GM19023 (cell line): Measurements from ENCODE around the gene ZNF280C.
"Not testable (repeated sequence)": the region's sequence is repeated elsewhere in the genome, so short reads cannot be mapped to it uniquely, and the experiment has no call there.

ENCODE experiments used
- ATAC-seq: cut with Tn5 transposase; IDR thresholded peaks from one replicate; pipeline ENCODE4 v1.9.1; 2021; ENCODE audit warnings: mild to moderate bottlenecking, moderate library complexity; ENCODE audit not compliant: unreplicated experiment

ZNF280C gene

GRCh38 chrX:130268449-130269170 is at the start of gene ZNF280C:
TSS of gene ZNF280C (minus strand) at chrX:130268899. CDS start at chrX:130260449, 8,450 bp downstream.
- peak; percentile 95 for ATAC-seq

GRCh38 chrX:130304587-130305368 is 36.1 kb upstream of the ZNF280C start:
- ATAC-seq, result no peak

- no peak for ATAC-seq
These were observed 33.3 kb upstream of the ZNF280C start for GRCh38 chrX:130301977-130302376.

- ATAC-seq, result no peak
These were observed 32.7 kb upstream of the ZNF280C start for GRCh38 chrX:130301405-130301804.

GRCh38 chrX:130300010-130300282 is 31.2 kb upstream of the ZNF280C start:
- no peak for ATAC-seq

DNA sequence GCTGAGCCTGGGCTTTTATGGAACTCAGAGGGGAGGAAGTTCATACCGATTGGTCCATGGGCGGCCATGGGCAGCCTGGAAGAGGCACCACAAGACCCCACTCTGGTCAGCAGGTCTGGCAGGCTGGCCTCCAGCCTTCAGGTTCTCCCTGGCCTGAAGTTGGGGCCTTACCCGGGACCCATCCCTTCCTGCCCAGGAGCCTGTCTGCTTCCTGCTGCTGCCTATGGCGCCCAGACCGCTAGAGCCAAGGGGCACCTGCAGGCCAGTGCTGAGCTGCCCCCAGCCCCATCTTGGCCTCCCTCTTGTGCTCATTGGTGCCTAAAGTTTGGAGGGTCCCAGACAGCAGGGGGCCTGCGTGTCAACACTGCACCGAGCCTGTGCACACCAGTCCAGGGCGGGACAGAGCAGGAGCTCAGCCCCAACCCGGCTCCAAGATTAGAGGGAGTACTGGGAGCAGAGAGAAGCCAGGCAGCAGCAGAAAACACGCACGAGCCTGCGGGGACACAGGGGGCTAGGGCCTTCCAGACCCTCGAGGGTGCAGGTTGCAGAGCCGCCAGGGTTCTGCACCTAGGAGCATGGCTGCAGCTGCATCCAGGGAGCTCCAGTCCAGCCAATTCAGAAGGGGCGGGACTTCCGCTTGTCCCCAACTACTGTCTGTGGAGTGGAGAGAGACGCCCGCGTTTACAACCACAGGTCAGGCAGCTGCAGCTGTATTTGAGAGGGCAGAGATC is 30.7 kb upstream of the ZNF280C start:
- ATAC-seq, result no peak

DNA sequence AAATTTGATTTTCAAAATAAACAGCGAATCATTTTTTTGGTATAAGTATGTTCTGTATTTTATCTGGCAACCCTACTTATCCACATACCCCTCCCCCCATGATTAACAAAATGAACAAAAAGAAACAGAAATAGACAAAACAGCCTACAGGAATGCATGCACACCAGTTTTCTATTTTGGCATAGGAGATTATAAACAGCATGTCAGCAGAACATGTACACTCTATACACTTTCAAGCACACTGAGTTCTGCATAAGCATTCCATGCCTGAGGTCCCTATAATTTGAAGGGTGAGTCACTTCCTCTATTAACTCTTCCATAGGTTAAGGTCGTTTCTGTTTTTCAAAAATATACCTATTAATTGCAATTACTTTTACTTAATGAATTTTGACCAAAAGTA is 28.0 kb upstream of the ZNF280C start:
- ATAC-seq, result no peak

DNA sequence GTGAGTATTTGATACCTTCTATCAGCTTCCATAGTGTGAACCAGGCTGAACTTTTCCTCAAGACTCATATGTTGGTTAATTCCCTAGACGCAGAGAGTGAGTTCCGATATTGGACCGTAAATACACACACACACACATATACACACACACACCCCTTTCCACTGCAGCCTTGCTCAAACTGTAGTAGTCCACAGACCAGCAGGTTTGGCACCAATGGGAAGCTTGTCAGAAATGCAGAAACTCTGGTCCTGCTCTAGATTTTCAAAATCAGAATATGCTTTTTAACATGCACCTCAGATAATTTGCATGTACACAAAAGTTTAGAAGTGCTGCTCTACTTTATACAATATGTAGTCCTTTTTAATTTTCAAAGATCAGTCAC is 27.6 kb upstream of the ZNF280C start:
- ATAC-seq, result no peak

DNA sequence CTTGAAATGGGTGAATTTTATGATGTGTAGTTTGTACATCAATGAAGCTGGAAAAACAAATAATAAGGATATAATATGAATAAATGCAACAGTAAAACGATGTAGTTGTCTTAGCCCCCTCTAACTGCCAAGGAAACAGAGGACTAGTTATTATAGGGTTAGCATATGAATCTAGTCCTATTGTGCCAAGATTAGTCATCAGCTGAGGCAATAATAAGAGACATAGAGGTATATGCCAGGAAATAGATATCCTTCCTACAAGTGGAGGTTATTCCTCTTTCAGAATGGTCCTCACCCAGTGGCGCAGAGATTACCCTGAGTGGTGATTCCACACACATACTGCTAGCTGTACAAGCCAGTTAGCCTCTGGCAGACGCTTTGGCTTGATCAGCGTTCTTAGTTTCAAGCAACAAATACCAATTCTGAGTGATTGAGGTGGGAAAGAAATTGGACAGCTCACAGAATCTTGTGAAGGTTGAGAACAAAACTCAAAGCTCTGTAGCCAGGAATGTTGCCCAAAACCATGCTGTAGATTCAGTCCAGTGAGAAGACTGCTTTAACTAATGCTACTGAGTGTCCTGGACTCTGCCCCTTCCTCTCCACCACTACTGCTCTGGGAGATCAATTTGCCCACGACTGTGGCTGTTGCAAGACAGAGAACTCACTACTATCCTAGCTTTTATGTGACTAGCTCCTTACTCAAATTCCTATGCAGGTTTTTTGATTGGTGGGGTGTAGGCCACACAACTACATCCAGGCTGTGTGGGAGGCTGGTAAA is 27.0 kb upstream of the ZNF280C start:
- ATAC-seq, result no peak

GRCh38 chrX:130287071-130287770 is 18.5 kb upstream of the ZNF280C start:
- ATAC-seq, result no peak

GRCh38 chrX:130285710-130286109 is 17.0 kb upstream of the ZNF280C start:
- no peak for ATAC-seq

DNA sequence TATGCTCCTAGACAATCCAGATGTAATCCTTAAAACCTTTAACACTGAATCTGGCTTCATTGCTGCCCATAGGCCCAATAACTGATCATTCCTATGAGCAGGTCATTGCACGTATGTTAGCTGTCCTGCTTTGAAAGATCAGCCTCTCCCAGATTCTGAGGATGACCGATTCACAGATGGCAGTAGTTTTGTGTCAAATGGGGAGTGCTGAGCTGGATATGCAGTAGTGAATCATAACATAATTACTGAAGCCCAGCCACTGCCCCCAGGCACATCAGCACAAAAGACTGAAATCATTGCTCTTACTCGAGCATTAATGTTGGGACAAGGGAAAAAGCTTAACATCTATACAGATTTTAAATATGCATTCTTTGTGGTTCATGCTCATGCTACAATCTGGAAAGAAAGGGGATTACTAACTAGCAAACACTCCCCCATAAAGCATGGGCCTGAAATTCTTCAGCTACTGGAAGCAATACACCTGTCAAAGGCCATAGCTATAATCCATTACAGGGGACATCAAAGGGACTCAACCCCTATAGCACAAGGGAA is 16.4 kb upstream of the ZNF280C start:
- ATAC-seq, result no peak

GRCh38 chrX:130282151-130282550 is 13.5 kb upstream of the ZNF280C start:
- ATAC-seq, result no peak

DNA sequence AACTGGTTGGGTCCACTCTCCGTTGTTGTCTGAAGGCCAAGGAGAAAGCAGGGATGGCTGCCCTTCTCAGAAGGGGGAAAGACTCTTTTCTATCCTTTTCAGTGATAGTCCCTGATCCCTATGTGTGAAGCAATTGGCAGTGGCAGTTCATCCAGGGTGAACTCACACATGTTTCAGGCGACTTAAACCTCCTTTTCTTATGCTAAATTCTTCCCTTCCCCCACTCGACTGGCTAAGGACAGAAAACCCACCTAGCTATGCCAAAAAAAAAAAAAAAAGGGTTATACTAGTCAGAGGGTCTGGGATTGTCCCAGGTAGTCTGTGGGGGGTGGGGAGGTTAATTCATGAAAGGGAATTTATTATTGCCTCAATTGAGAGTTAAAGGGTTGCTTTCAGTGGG is 12.2 kb upstream of the ZNF280C start:
- ATAC-seq, result no peak

DNA sequence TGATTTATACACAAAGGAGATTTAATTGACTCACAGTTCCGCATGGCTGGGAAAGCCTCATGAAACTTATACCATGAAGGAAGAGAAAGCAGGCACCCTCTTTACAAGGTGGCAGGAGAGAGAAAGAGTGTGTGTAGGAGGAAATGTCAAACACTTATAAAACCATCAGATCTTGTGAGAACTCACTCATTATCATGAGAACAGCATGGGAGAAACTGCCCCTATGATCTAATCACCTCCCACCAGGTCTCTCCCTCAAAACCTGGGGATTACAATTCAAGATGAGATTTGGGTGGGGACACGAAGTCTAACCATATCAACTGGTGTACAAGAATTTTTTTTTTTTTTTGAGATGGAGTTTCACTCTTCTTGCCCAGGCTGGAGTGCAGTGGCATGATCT is 3.6 kb upstream of the ZNF280C start:
- ATAC-seq, result not testable (repeated sequence)

DNA sequence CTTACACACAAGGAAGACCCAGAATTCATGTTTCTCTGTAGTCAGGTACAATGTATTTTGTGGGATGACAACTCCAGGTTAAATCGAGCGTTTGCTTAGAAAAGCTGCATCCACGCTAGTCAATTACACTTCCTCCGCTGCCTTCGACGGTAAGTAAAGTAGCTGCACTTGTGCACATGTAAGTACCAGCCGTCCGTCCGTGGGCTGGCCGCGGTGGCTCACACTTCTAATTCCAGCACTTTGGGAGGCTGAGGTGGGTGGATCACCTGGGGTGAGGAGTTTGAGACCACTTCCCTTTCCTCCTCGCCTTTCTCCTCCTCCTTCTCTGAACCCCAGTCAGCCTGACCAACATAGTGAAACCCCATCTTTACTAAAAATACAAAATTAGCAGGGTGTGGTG is 692 bp upstream of the ZNF280C start:
- not testable (repeated sequence) for ATAC-seq

DNA sequence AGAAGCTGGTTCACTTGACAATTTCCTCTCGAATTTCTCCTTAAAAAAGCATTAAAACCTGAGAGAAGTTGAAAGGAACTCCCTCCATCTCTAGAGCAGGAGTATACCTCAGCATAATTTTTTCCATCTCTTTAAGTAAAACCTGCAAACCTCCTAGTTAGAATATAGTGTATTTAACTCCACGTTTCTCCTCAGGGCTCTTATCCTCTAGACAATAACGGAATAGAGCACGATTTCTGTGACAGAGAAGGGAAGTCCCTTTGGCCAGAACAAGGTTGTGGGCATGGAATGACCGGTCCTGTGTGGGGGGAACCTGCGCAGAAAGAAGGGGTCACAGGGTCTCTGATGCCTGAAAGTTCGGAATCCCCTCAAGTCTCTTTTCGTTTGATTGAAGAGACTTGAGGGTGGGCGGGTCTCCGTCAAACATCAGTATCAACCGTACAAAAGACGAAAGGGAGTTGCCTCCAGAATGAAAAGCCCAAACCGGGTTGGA is 697 bp downstream of the ZNF280C start:
- ATAC-seq, result peak; percentile 5

- no peak for ATAC-seq
These were observed 4.1 kb downstream of the ZNF280C start for GRCh38 chrX:130264573-130264972.

DNA sequence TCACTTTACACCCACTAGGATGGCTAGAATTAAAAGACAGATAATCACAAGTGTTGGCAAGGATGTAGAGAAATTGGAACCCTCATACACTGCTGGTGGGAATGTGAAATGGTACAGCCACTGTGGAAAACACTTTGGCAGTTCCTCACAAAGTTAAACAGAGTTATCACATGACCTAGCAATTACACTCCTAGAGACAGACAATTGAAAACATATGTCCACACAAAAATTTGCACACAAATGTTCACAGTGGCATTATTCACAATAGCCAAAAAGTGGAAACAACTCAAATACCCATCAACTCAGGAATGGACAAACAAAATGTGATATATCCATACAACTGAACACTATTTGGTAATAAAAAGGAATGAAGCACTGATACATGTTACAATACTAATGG is 5.7 kb downstream of the ZNF280C start:
- ATAC-seq, result no peak

DNA sequence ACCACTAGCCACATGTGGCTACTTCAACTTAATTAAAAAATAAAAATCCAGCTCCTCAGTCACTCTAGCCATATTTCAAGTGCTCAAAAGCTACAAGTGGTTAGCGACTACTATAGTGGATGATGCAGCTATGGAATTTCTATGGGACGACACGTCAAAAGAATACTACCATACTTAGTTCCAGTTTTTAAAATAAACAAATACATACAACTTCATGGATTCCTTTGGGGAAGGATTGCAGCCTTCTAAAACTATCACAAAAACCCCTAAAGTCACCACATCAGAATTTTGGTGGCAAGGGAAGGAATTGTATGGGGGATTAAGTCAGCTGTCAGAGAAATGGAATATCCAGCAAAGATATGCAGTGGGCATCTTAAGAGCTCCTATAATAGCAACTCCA is 6.5 kb downstream of the ZNF280C start:
- ATAC-seq, result no peak
